Loucy (cell line): ENCODE data around the gene ZNF830.

ENCODE experiments used
- CTCF ChIP-seq: fragments of 200-600 bp; sonication (generic); conservative IDR thresholded peaks from 2 replicates; pipeline ENCODE4 v1.5.1; 2014; ENCODE audit warnings: mild to moderate bottlenecking, antibody characterized with exemption, low read length
- EZH2phosphoT487 ChIP-seq: fragments of 200-600 bp; IDR thresholded peaks from 2 replicates; pipeline ENCODE4 v1.6.1; 2018; ENCODE audit warnings: antibody characterized with exemption, mild to moderate bottlenecking, moderate library complexity, borderline replicate concordance

- TF ChIP-seq CTCF (peak; percentile 88), EZH2phosphoT487 (no peak)
Measured at GRCh38 chr17:34998205-34998604, 36.9 kb downstream of the ZNF830 start.
